NT2/D1 (cell line): ENCODE results near the gene GNAO1.

Source experiments
- SUZ12 ChIP-seq: IDR thresholded peaks from 2 replicates; pipeline ENCODE4 v1.6.1; 2011; ENCODE audit not compliant: insufficient read length, insufficient read depth; ENCODE audit errors: extremely low read depth
- YY1 ChIP-seq: IDR thresholded peaks from 2 replicates; pipeline ENCODE4 v1.6.1; 2011; ENCODE audit not compliant: insufficient read length, insufficient read depth
- ZNF274 ChIP-seq: IDR thresholded peaks from 2 replicates; pipeline ENCODE4 v1.6.1; 2011; ENCODE audit warnings: mild to moderate bottlenecking, low read depth, low read length

DNA sequence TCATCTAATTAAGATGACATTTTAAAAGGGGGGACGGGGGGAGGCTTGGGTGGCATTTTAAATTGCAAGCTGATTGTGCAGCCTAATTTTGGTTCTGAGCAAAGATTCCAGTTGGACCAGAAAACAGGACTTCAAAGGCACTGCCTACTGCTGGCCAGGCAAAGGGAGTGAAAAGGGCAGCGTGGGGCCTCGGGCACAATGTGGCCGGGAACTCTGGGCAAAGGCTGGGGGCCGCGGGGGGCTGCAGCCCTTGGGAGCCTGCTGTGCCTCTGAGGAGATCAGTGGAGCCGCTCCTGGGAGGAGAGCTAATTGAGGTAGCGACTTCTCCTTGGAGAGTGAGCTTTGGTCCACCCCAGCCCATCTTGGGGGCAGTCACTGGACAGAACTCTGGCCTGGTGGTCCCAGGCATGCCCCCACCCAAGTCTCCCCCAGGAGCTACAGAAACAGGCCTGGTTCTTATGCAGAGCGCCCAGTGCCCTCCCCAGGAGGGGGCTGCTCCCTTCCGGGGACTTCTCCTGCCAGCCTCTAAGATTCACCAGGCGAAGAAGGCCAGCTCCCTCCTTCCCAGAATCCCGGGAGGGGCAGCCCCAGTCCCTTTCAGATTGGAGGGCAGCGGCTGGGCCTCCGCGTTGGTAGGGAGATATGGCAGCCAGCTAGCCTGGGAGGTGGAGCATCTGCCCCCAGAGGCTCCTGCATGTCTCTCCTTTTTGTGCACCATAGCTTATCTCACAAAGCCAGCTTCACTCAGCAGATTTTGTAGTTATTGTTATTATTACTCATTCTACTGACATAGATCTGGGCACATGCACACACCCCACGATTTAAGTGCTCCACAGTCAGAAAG is 115.6 kb downstream of the GNAO1 start:
- no peak for TF ChIP-seq SUZ12
- no peak for TF ChIP-seq ZNF274
- TF ChIP-seq YY1 = no peak
